ENCODE measurements around the gene SUCLG2. TPM values are rescaled to one million over a fixed set of nuclear protein-coding genes. Genes with fewer than 3 reads are reported as not detected.

Gene SUCLG2
- total and polyA plus RNA-seq, 9 of the 15 experiments (the other 6 are each of a cell fraction or from before 2014, with no cell fraction given): 10.1 to 41.4 (median 29.0) TPM

- H3K4me3 ChIP-seq: no peak overlapping the region
- intact Hi-C loops (cut with micrococcal nuclease) (no loop called here), in situ Hi-C loops (cut with MboI) (loop anchor here (10.0 to 25.0 kb wide), 2 partner anchors 248 to 1525 kb away; no protein-coding TSS in a partner anchor)
- POLR2A ChIA-PET: interaction anchor here (0.5 to 0.7 kb wide), 2 partner anchors 23 to 1539 kb away, joined by 3 read pairs; no protein-coding TSS in a partner anchor
- WGBS (ENCODE audit: insufficient coverage, low coverage, missing lambda C conversion rate): 0% methylated on average over 4 of the region's 4 CpGs
- no peaks in the 10 kb centered on the region for H3K27me3 ChIP-seq (ENCODE audit: control insufficient read depth in 2 of 2, insufficient read depth in 2 of 2, low read length in 2 of 2)
- no peaks in the 10 kb centered on the region for H4K20me1 ChIP-seq (replicated peaks; ENCODE audit: control insufficient read depth, insufficient read depth, low read length)
- ATAC-seq: peak; percentile 95
- no peak overlapping the region for H2AFZ ChIP-seq (ENCODE audit: low read depth, low read length)
- no peak overlapping the region for H3K4me2 ChIP-seq (ENCODE audit: insufficient read depth, low read length)
- peak; percentile 86 for FAIRE-seq
- H3K9me3 ChIP-seq (replicated peaks; ENCODE audit: control insufficient read depth, insufficient read depth, low read depth, low read length): no peaks in the 10 kb centered on the region
- H3K4me1 ChIP-seq (replicated peaks in 1 of 2; ENCODE audit: control insufficient read depth in 2 of 2, insufficient read depth in 2 of 2, low read length in 2 of 2): peaks cover 0 to 6% of the 10 kb centered on the region in 2 experiments; a peak in 1 of 5 replicates
- H3K9me1 ChIP-seq (ENCODE audit: control insufficient read depth, insufficient read depth, low read length): no peaks in the 10 kb centered on the region
- H3K9ac ChIP-seq (ENCODE audit: insufficient read depth in 1 of 2, low read depth in 2 of 2, low read length in 2 of 2): no peak overlapping the region
- BruUV-seq (replicated peaks): no TSS peak
- CTCF ChIA-PET (ENCODE audit: low intra/inter-chr PET ratio): no interaction called here
- no peak overlapping the region for H3K27ac ChIP-seq (ENCODE audit: extremely low read depth, low read depth, low read length)
- DNase-seq (ENCODE audit: extremely low read depth in 1 of 4, low spot score in 3 of 4): peak; percentile 9 to 71 (median 34)
- no peaks in the 10 kb centered on the region for H3K79me2 ChIP-seq (ENCODE audit: control insufficient read depth, insufficient read depth, low read length)
- no peaks in the 10 kb centered on the region for H3K36me3 ChIP-seq (ENCODE audit: control insufficient read depth, insufficient read depth, low read length)
- TF ChIP-seq, protein P1, sequence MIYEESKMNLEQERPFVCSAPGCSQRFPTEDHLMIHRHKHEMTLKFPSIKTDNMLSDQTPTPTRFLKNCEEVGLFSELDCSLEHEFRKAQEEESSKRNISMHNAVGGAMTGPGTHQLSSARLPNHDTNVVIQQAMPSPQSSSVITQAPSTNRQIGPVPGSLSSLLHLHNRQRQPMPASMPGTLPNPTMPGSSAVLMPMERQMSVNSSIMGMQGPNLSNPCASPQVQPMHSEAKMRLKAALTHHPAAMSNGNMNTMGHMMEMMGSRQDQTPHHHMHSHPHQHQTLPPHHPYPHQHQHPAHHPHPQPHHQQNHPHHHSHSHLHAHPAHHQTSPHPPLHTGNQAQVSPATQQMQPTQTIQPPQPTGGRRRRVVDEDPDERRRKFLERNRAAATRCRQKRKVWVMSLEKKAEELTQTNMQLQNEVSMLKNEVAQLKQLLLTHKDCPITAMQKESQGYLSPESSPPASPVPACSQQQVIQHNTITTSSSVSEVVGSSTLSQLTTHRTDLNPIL (CRISPR knock-in tag; IDR thresholded peaks at IDR 0.05): no peak
- TF ChIP-seq MED1 (CRISPR knock-in tag; IDR thresholded peaks at IDR 0.05; ENCODE audit: borderline replicate concordance) (no peak), DPF2 (IDR thresholded peaks at IDR 0.05) (peak; percentile 87), ILF3 (IDR thresholded peaks at IDR 0.05; ENCODE audit: borderline replicate concordance) (no peak), NFIX (CRISPR knock-in tag; IDR thresholded peaks at IDR 0.05; ENCODE audit: low read depth) (no peak), TCF7 (IDR thresholded peaks at IDR 0.05; ENCODE audit: borderline replicate concordance) (no peak), CBFA2T3 (IDR thresholded peaks at IDR 0.05) (peak; percentile 87), TFAM (CRISPR knock-in tag; conservative IDR thresholded peaks at IDR 0.05) (no peak), ZNF384 (IDR thresholded peaks at IDR 0.05; ENCODE audit: low read depth, low read length) (no peak), MEF2A (IDR thresholded peaks at IDR 0.05; ENCODE audit: control insufficient read depth, low read depth, low read length) (no peak), RBFOX2 (IDR thresholded peaks at IDR 0.05; ENCODE audit: low read depth, low read length) (no peak), ZNF707 (CRISPR knock-in tag; conservative IDR thresholded peaks at IDR 0.05) (no peak), SMAD1 (IDR thresholded peaks at IDR 0.05; ENCODE audit: low read depth, low read length, partially characterized antibody) (no peak), SREBF1 (IDR thresholded peaks at IDR 0.05; ENCODE audit: borderline replicate concordance, low read depth, low read length) (no peak), SIN3B (IDR thresholded peaks at IDR 0.05; ENCODE audit: low read depth) (no peak), SIRT6 (IDR thresholded peaks at IDR 0.05; ENCODE audit: low read depth, low read length) (no peak), ZNF165 (CRISPR knock-in tag; IDR thresholded peaks at IDR 0.05; ENCODE audit: borderline replicate concordance) (no peak), TCF3 (CRISPR knock-in tag; IDR thresholded peaks at IDR 0.05) (peak; percentile 70), ARID3A (IDR thresholded peaks at IDR 0.05; ENCODE audit: borderline replicate concordance, low read depth, low read length) (no peak), PHTF2 (CRISPR knock-in tag; IDR thresholded peaks at IDR 0.05) (no peak), MBD2 (IDR thresholded peaks at IDR 0.05; ENCODE audit: borderline replicate concordance, low read depth) (no peak)
- TF ChIP-seq, protein P2, sequence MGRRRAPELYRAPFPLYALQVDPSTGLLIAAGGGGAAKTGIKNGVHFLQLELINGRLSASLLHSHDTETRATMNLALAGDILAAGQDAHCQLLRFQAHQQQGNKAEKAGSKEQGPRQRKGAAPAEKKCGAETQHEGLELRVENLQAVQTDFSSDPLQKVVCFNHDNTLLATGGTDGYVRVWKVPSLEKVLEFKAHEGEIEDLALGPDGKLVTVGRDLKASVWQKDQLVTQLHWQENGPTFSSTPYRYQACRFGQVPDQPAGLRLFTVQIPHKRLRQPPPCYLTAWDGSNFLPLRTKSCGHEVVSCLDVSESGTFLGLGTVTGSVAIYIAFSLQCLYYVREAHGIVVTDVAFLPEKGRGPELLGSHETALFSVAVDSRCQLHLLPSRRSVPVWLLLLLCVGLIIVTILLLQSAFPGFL (CRISPR knock-in tag; IDR thresholded peaks at IDR 0.05): no peak
Measured at GRCh38 chr3:67362686-67363085, 291.7 kb downstream of the SUCLG2 start.

All from K562 (cell line).